HepG2 (cell line): ENCODE data around the gene GRIK4. TPM values are rescaled to one million over a fixed set of nuclear protein-coding genes. Genes with fewer than 3 reads are reported as not detected.
A peak's percentile ranks its signal among the peaks of the same experiment; 100 is the strongest.

Experiments used
- CENPBD1 ChIP-seq: sonication (generic); formaldehyde crosslinking; IDR thresholded peaks from 2 replicates; pipeline ENCODE4 v1.8.0; 2022; ENCODE audit warnings: missing genetic modification reagents, low read depth, mild to moderate bottlenecking, borderline replicate concordance
- FOSL1 ChIP-seq: sonication (generic); formaldehyde crosslinking; IDR thresholded peaks from 2 replicates; pipeline ENCODE4 v1.9.0; 2021; ENCODE audit warnings: missing genetic modification reagents, borderline replicate concordance
- FOXK2 ChIP-seq: fragments of 450-650 bp; IDR thresholded peaks from 2 replicates; pipeline ENCODE4 v1.6.1; 2016
- IRF1 ChIP-seq: sonication (generic); formaldehyde crosslinking; IDR thresholded peaks from 2 replicates; pipeline ENCODE4 v1.4.0; 2020; ENCODE audit warnings: low read depth, mild to moderate bottlenecking, missing genetic modification reagents
- ISX ChIP-seq: sonication (generic); formaldehyde crosslinking; conservative IDR thresholded peaks from 2 replicates; pipeline ENCODE4 v1.5.0; 2020; ENCODE audit warnings: missing genetic modification reagents
- KMT2B ChIP-seq: IDR thresholded peaks from 2 replicates; pipeline ENCODE4 v1.6.1; 2016; ENCODE audit warnings: missing genetic modification reagents, missing compliant biosample characterization
- MAFF ChIP-seq: IDR thresholded peaks from 2 replicates; pipeline ENCODE4 v1.6.1; 2011; ENCODE audit warnings: low read depth, low read length, improper control_type of control experiment
- NCOA5 ChIP-seq: sonication (generic); formaldehyde crosslinking; IDR thresholded peaks from 2 replicates; pipeline ENCODE4 v1.4.0; 2020; ENCODE audit warnings: missing genetic modification reagents
- NR1H2 ChIP-seq: sonication (generic); formaldehyde crosslinking; IDR thresholded peaks from 2 replicates; pipeline ENCODE4 v1.8.1; 2022; ENCODE audit warnings: low read depth, missing genetic modification reagents, borderline replicate concordance
- POLR2A ChIP-seq, 2 experiments: IDR thresholded peaks; 2 replicates each; pipeline ENCODE4 v1.6.1; 2011; ENCODE audit warnings: low read depth in 2 of 2, low read length in 2 of 2, mild to moderate bottlenecking in 1 of 2, moderate library complexity in 1 of 2; ENCODE audit not compliant: insufficient read depth in 1 of 2
- PRDM15 ChIP-seq: sonication (generic); formaldehyde crosslinking; IDR thresholded peaks from 2 replicates; pipeline ENCODE4 v1.4.0; 2020; ENCODE audit warnings: missing genetic modification reagents
- SAFB2 ChIP-seq: sonication (generic); formaldehyde crosslinking; IDR thresholded peaks from 2 replicates; pipeline ENCODE4 v1.5.1; 2020; ENCODE audit warnings: missing genetic modification reagents, low read depth, mild to moderate bottlenecking, borderline replicate concordance
- SALL1 ChIP-seq: sonication (generic); formaldehyde crosslinking; IDR thresholded peaks from 2 replicates; pipeline ENCODE4 v1.8.0; 2022; ENCODE audit warnings: mild to moderate bottlenecking, missing genetic modification reagents
- SCMH1 ChIP-seq: sonication (generic); formaldehyde crosslinking; IDR thresholded peaks from 2 replicates; pipeline ENCODE4 v1.9.0; 2021; ENCODE audit warnings: missing genetic modification reagents, mild to moderate bottlenecking, borderline replicate concordance
- SP5 ChIP-seq: IDR thresholded peaks from 2 replicates; pipeline ENCODE4 v1.6.1; 2016; ENCODE audit warnings: low read depth, borderline replicate concordance
- TBL1XR1 ChIP-seq: fragments of 150-350 bp; IDR thresholded peaks from 2 replicates; pipeline ENCODE4 v1.6.1; 2014; ENCODE audit warnings: borderline replicate concordance, low read length; ENCODE audit not compliant: partially characterized antibody
- ZBTB7A ChIP-seq: sonication (generic); formaldehyde crosslinking; IDR thresholded peaks from 2 replicates; pipeline ENCODE4 v1.8.0; 2022; ENCODE audit warnings: mild to moderate bottlenecking, missing genetic modification reagents
- ZC3H4 ChIP-seq: sonication (generic); formaldehyde crosslinking; IDR thresholded peaks from 2 replicates; pipeline ENCODE4 v1.4.0; 2020; ENCODE audit warnings: missing genetic modification reagents, borderline replicate concordance
- ZNF10 ChIP-seq: sonication (generic); formaldehyde crosslinking; IDR thresholded peaks from 2 replicates; pipeline ENCODE4 v1.4.0; 2020; ENCODE audit warnings: mild to moderate bottlenecking, low read depth, missing genetic modification reagents, borderline replicate concordance
- ZNF619 ChIP-seq: sonication (generic); formaldehyde crosslinking; IDR thresholded peaks from 2 replicates; pipeline ENCODE4 v1.4.0; 2020; ENCODE audit warnings: mild to moderate bottlenecking, missing genetic modification reagents
- ZUFSP ChIP-seq: sonication (generic); formaldehyde crosslinking; IDR thresholded peaks from 2 replicates; pipeline ENCODE4 v1.9.0; 2021; ENCODE audit warnings: missing genetic modification reagents, mild to moderate bottlenecking, borderline replicate concordance
- polyA plus RNA-seq, 8 experiments: library from polyadenylated mRNA; depleted of rRNA in 3 of 8; stranded (reverse) in 7 of 8; unstranded in 1 of 8; fragments of >200 nt; fragmentation: Illumina TruSeq in 4 of 8; extraction: Trizol in 4 of 8; gene quantifications; 2 replicates each; pipeline versions ENCODE4 v1.2.1 to v1.2.3, GENCODE V29; 2011 to 2016; ENCODE audit warnings: low read depth in 4 of 8, missing spikeins in 1 of 8, mixed read lengths in 1 of 8; ENCODE audit not compliant: insufficient read depth in 1 of 8
- total RNA-seq, 5 experiments: library from RNA; depleted of rRNA; stranded (reverse); fragments of >200 nt; fragmentation: Illumina TruSeq; extraction: Trizol; gene quantifications; 2 replicates each; pipeline ENCODE4 v1.2.3, GENCODE V29; 2016; ENCODE audit warnings: low read depth in 1 of 5

Gene GRIK4
- total and polyA plus RNA-seq, 2 of the 13 experiments (the other 11 are each of a cell fraction or from before 2014, with no cell fraction given) = 0.04 to 0.07 TPM

GRCh38 chr11:120807414-120808150, 296.0 kb downstream of the GRIK4 start (continued):
- TF ChIP-seq SCMH1 (CRISPR knock-in tag) (no peak), NR1H2 (CRISPR knock-in tag) (no peak), POLR2A (IDR thresholded peaks at IDR 0.05; ENCODE audit: insufficient read depth in 1 of 2, low read depth in 2 of 2, low read length in 2 of 2) (no peak), ZUFSP (CRISPR knock-in tag) (no peak), ZNF619 (no peak), CENPBD1 (no peak), ISX (CRISPR knock-in tag) (no peak), PRDM15 (CRISPR knock-in tag) (no peak), ZBTB7A (CRISPR knock-in tag) (no peak), IRF1 (CRISPR knock-in tag) (no peak), SP5 (CRISPR knock-in tag) (0 out of 2 replicates have a peak, but pooled peaks have one; percentile 7), FOSL1 (CRISPR knock-in tag) (peak; percentile 74; the same call in 1 of the 2 replicates), SALL1 (no peak), KMT2B (no peak), ZC3H4 (CRISPR knock-in tag) (no peak), TBL1XR1 (no peak), MAFF (peak; percentile 29; the same call in 1 of the 2 replicates), SAFB2 (CRISPR knock-in tag) (no peak), NCOA5 (CRISPR knock-in tag) (no peak), FOXK2 (no peak), ZNF10 (CRISPR knock-in tag) (no peak)
